ENCODE results near the gene PRR23E.

The PRR23E gene

GRCh38 chr3:127172781-127173515, 20.0 kb upstream of the PRR23E start:
- no peaks in the 10 kb centered on the region for H3K4me1 Mint-ChIP-seq
- DNase-seq (ENCODE audit: low spot score in 2 of 2) (no peak), ATAC-seq (no peak)
- no peak overlapping the region for H3K4me3 Mint-ChIP-seq
- H3K36me3 Mint-ChIP-seq: no peaks in the 10 kb centered on the region
- no peaks in the 10 kb centered on the region for H3K9me3 Mint-ChIP-seq
- H3K27ac Mint-ChIP-seq: no peak overlapping the region

- Mint-ChIP-seq H3K36me3 (no peaks in the 10 kb centered on the region), H3K27ac (no peak overlapping the region), H3K4me3 (no peak overlapping the region), H3K4me1 (no peaks in the 10 kb centered on the region), H3K9me3 (no peaks in the 10 kb centered on the region)
- ATAC-seq (no peak), DNase-seq (ENCODE audit: low spot score in 2 of 2) (no peak)
These were observed 19.3 kb upstream of the PRR23E start for GRCh38 chr3:127173516-127174166.

- DNase-seq (ENCODE audit: low spot score in 2 of 2): no peak
- H3K36me3 Mint-ChIP-seq: no peaks in the 10 kb centered on the region
- no peaks in the 10 kb centered on the region for H3K9me3 Mint-ChIP-seq
- H3K4me1 Mint-ChIP-seq: no peaks in the 10 kb centered on the region
- ATAC-seq: no peak
- H3K27ac Mint-ChIP-seq: no peak overlapping the region
- H3K4me3 Mint-ChIP-seq: no peak overlapping the region
These were observed 18.6 kb upstream of the PRR23E start for GRCh38 chr3:127174284-127174683.

GRCh38 chr3:127174715-127175140, 18.2 kb upstream of the PRR23E start:
- DNase-seq (ENCODE audit: low spot score in 2 of 2): no peak
- Mint-ChIP-seq H3K27ac (no peak overlapping the region), H3K9me3 (no peaks in the 10 kb centered on the region), H3K4me1 (no peaks in the 10 kb centered on the region), H3K4me3 (no peak overlapping the region), H3K36me3 (no peaks in the 10 kb centered on the region)
- no peak for ATAC-seq

- Mint-ChIP-seq H3K4me1 (no peaks in the 10 kb centered on the region), H3K4me3 (no peak overlapping the region), H3K36me3 (no peaks in the 10 kb centered on the region), H3K9me3 (no peaks in the 10 kb centered on the region), H3K27ac (no peak overlapping the region)
- DNase-seq (ENCODE audit: low spot score in 2 of 2) (no peak), ATAC-seq (no peak)
These were observed 17.7 kb upstream of the PRR23E start for GRCh38 chr3:127175272-127175671.

- H3K36me3 Mint-ChIP-seq: no peaks in the 10 kb centered on the region
- DNase-seq (ENCODE audit: low spot score in 2 of 2): no peak
- H3K9me3 Mint-ChIP-seq: no peaks in the 10 kb centered on the region
- H3K27ac Mint-ChIP-seq: no peak overlapping the region
- H3K4me1 Mint-ChIP-seq: no peaks in the 10 kb centered on the region
- ATAC-seq: no peak
- H3K4me3 Mint-ChIP-seq: no peak overlapping the region
These were observed 15.7 kb upstream of the PRR23E start for GRCh38 chr3:127177226-127177625.

- no peak for ATAC-seq
- H3K4me1 Mint-ChIP-seq: no peaks in the 10 kb centered on the region
- no peak overlapping the region for H3K27ac Mint-ChIP-seq
- no peaks in the 10 kb centered on the region for H3K9me3 Mint-ChIP-seq
- H3K36me3 Mint-ChIP-seq: no peaks in the 10 kb centered on the region
- DNase-seq (ENCODE audit: low spot score in 2 of 2): no peak
- no peak overlapping the region for H3K4me3 Mint-ChIP-seq
These were observed 12.1 kb upstream of the PRR23E start for GRCh38 chr3:127180859-127181258.

- no peaks in the 10 kb centered on the region for H3K4me1 Mint-ChIP-seq
- H3K36me3 Mint-ChIP-seq: no peaks in the 10 kb centered on the region
- no peaks in the 10 kb centered on the region for H3K9me3 Mint-ChIP-seq
- ATAC-seq (peak; percentile 42), DNase-seq (ENCODE audit: low spot score in 2 of 2) (peak in 1 of 2 donors; percentile 44)
- no peak overlapping the region for H3K4me3 Mint-ChIP-seq
- no peak overlapping the region for H3K27ac Mint-ChIP-seq
These were observed 10.5 kb upstream of the PRR23E start for GRCh38 chr3:127182431-127182830.

GRCh38 chr3:127182848-127183714, 9.8 kb upstream of the PRR23E start:
- peak; percentile 41 for ATAC-seq
- peak in 1 of 2 donors; percentile 40 for DNase-seq (ENCODE audit: low spot score in 2 of 2)
- Mint-ChIP-seq H3K27ac (no peak overlapping the region), H3K4me1 (no peaks in the 10 kb centered on the region), H3K36me3 (no peaks in the 10 kb centered on the region), H3K9me3 (no peaks in the 10 kb centered on the region), H3K4me3 (no peak overlapping the region)

- Mint-ChIP-seq H3K4me3 (no peak overlapping the region), H3K27ac (no peak overlapping the region), H3K9me3 (no peaks in the 10 kb centered on the region), H3K36me3 (no peaks in the 10 kb centered on the region), H3K4me1 (no peaks in the 10 kb centered on the region)
- no peak for ATAC-seq
- peak in 1 of 2 donors; percentile 36 for DNase-seq (ENCODE audit: low spot score in 2 of 2)
These were observed 8.7 kb upstream of the PRR23E start for GRCh38 chr3:127183931-127184869.

- no peak for ATAC-seq
- DNase-seq (ENCODE audit: low spot score in 2 of 2): no peak
- Mint-ChIP-seq H3K4me3 (no peak overlapping the region), H3K36me3 (no peaks in the 10 kb centered on the region), H3K4me1 (no peaks in the 10 kb centered on the region), H3K27ac (no peak overlapping the region), H3K9me3 (peaks cover 3% of the 10 kb centered on the region)
These were observed 8.1 kb upstream of the PRR23E start for GRCh38 chr3:127184870-127185216.

- Mint-ChIP-seq H3K36me3 (no peaks in the 10 kb centered on the region), H3K4me1 (no peaks in the 10 kb centered on the region), H3K27ac (no peak overlapping the region), H3K9me3 (peaks cover 3% of the 10 kb centered on the region), H3K4me3 (no peak overlapping the region)
- no peak for ATAC-seq
- DNase-seq (ENCODE audit: low spot score in 2 of 2): no peak
These were observed 7.7 kb upstream of the PRR23E start for GRCh38 chr3:127185268-127185667.

- Mint-ChIP-seq H3K27ac (no peak overlapping the region), H3K4me3 (no peak overlapping the region), H3K36me3 (no peaks in the 10 kb centered on the region), H3K9me3 (peaks cover 3% of the 10 kb centered on the region), H3K4me1 (no peaks in the 10 kb centered on the region)
- ATAC-seq: no peak
- DNase-seq (ENCODE audit: low spot score in 2 of 2): peak in 1 of 2 donors; percentile 22
These were observed 6.8 kb upstream of the PRR23E start for GRCh38 chr3:127185962-127186674.

- no peak for ATAC-seq
- H3K9me3 Mint-ChIP-seq: peaks cover 3% of the 10 kb centered on the region
- no peaks in the 10 kb centered on the region for H3K4me1 Mint-ChIP-seq
- H3K4me3 Mint-ChIP-seq: no peak overlapping the region
- H3K36me3 Mint-ChIP-seq: no peaks in the 10 kb centered on the region
- no peak for DNase-seq (ENCODE audit: low spot score in 2 of 2)
- no peak overlapping the region for H3K27ac Mint-ChIP-seq
These were observed 5.6 kb upstream of the PRR23E start for GRCh38 chr3:127187316-127187715.

All from stimulated activated effector memory CD8-positive, alpha-beta T cell treated with anti-CD3 and anti-CD28 coated beads, Interleukin-12 subunit alpha, Interleukin-12 subunit beta, amount 100 ng/mL, for 72 hours (primary cell).